Hematopoietic multipotent progenitor cell treated with erythropoietin and hydrocortisone succinate and interleukin-3 and kit ligand, for 8 days (in vitro differentiated cells): ENCODE data around the gene TRMT1L.

ENCODE experiments used
- DNase-seq: peaks from one replicate; pipeline ENCODE4 v3.0.0-alpha.2; 2015

The TRMT1L gene

GRCh38 chr1:185111873-185112272 is 44.9 kb downstream of the TRMT1L start:
- DNase-seq: no peak

GRCh38 chr1:185110145-185110544 is 46.6 kb downstream of the TRMT1L start:
- no peak for DNase-seq

- DNase-seq: no peak
Observed at GRCh38 chr1:185108321-185108720, 48.4 kb downstream of the TRMT1L start.

GRCh38 chr1:185105121-185105520 is 51.6 kb downstream of the TRMT1L start:
- no peak for DNase-seq

- DNase-seq: no peak
Observed at GRCh38 chr1:185104083-185104482, 52.7 kb downstream of the TRMT1L start.

GRCh38 chr1:185096531-185096930 is 60.2 kb downstream of the TRMT1L start:
- DNase-seq: no peak

- DNase-seq: no peak
Observed at GRCh38 chr1:185094761-185095160, 62.0 kb downstream of the TRMT1L start.

- no peak for DNase-seq
Observed at GRCh38 chr1:185091480-185091879, 65.3 kb downstream of the TRMT1L start.

GRCh38 chr1:185087746-185088145 is 69.0 kb downstream of the TRMT1L start:
- DNase-seq: peak; percentile 89

- DNase-seq: peak; percentile 12
Observed at GRCh38 chr1:185087101-185087500, 69.7 kb downstream of the TRMT1L start.

GRCh38 chr1:185083818-185084217 is 72.9 kb downstream of the TRMT1L start:
- DNase-seq: no peak

- peak; percentile 89 for DNase-seq
Observed at GRCh38 chr1:185080422-185080821, 76.3 kb downstream of the TRMT1L start.

GRCh38 chr1:185077374-185077773 is 79.4 kb downstream of the TRMT1L start:
- no peak for DNase-seq

GRCh38 chr1:185075476-185075875 is 81.3 kb downstream of the TRMT1L start:
- no peak for DNase-seq

- DNase-seq: no peak
Observed at GRCh38 chr1:185074307-185074706, 82.4 kb downstream of the TRMT1L start.

GRCh38 chr1:185073725-185074124 is 83.0 kb downstream of the TRMT1L start:
- no peak for DNase-seq

- DNase-seq: no peak
Observed at GRCh38 chr1:185070051-185070450, 86.7 kb downstream of the TRMT1L start.

- no peak for DNase-seq
Observed at GRCh38 chr1:185069202-185069772, 87.5 kb downstream of the TRMT1L start.

GRCh38 chr1:185068341-185068740 is 88.4 kb downstream of the TRMT1L start:
- DNase-seq: peak; percentile 42
